HTR-8/SVneo (cell line): ENCODE data around the gene PON3.

ENCODE experiments used
- DNase-seq: peaks from one replicate; pipeline ENCODE4 v3.0.0; 2011; ENCODE audit warnings: low spot score, mixed read lengths; ENCODE audit not compliant: insufficient read length
- FAIRE-seq: peaks from 2 replicates; lab custom pipeline; 2011; peaks lifted over from hg19 to GRCh38; lab: Jason Lieb, UNC

PON3 gene

GRCh38 chr7:95365151-95365550 lies 31.0 kb downstream of the PON3 start:
- FAIRE-seq (no peak), DNase-seq (no peak)

GRCh38 chr7:95357623-95358022 lies 38.6 kb downstream of the PON3 start:
- no peak for FAIRE-seq

GRCh38 chr7:95342642-95343307 lies 53.4 kb downstream of the PON3 start:
- no peak for DNase-seq
- FAIRE-seq, result no peak

More at GRCh38 chr7:95357623-95358022, 38.6 kb downstream of the PON3 start:
- DNase-seq, result no peak

- FAIRE-seq (no peak), DNase-seq (no peak)
Observed at GRCh38 chr7:95342029-95342428, 54.1 kb downstream of the PON3 start.

GRCh38 chr7:95340491-95340890 lies 55.7 kb downstream of the PON3 start:
- no peak for FAIRE-seq

GRCh38 chr7:95338832-95339231 lies 57.3 kb downstream of the PON3 start:
- no peak for FAIRE-seq
- no peak for DNase-seq

More at GRCh38 chr7:95340491-95340890, 55.7 kb downstream of the PON3 start:
- no peak for DNase-seq

- FAIRE-seq, result no peak
- DNase-seq, result peak; percentile 3
Observed at GRCh38 chr7:95335093-95335492, 61.1 kb downstream of the PON3 start.

- DNase-seq (no peak), FAIRE-seq (no peak)
Observed at GRCh38 chr7:95334447-95334846, 61.7 kb downstream of the PON3 start.

GRCh38 chr7:95330961-95331337 lies 65.2 kb downstream of the PON3 start:
- no peak for FAIRE-seq
- no peak for DNase-seq

- no peak for DNase-seq
- FAIRE-seq, result no peak
Observed at GRCh38 chr7:95330204-95330960, 65.8 kb downstream of the PON3 start.

- no peak for DNase-seq
- no peak for FAIRE-seq
Observed at GRCh38 chr7:95327356-95327755, 68.8 kb downstream of the PON3 start.

GRCh38 chr7:95324431-95324830 lies 71.7 kb downstream of the PON3 start, which contains the start of gene PON1:
PON1 (minus strand) TSS chr7:95324532; CDS start chr7:95324475, 57 bp downstream.
- FAIRE-seq (no peak), DNase-seq (no peak)

- FAIRE-seq (no peak), DNase-seq (no peak)
Observed at GRCh38 chr7:95323410-95324129, 72.6 kb downstream of the PON3 start.

- DNase-seq (no peak), FAIRE-seq (no peak)
Observed at GRCh38 chr7:95322854-95323253, 73.3 kb downstream of the PON3 start.

GRCh38 chr7:95322396-95322795 lies 73.8 kb downstream of the PON3 start:
- FAIRE-seq (no peak), DNase-seq (no peak)

- FAIRE-seq (no peak), DNase-seq (no peak)
Observed at GRCh38 chr7:95321720-95322119, 74.5 kb downstream of the PON3 start.

GRCh38 chr7:95320651-95321050 lies 75.5 kb downstream of the PON3 start:
- FAIRE-seq (no peak), DNase-seq (no peak)

GRCh38 chr7:95319570-95319969 lies 76.6 kb downstream of the PON3 start:
- FAIRE-seq, result no peak

GRCh38 chr7:95318501-95319100 lies 77.6 kb downstream of the PON3 start:
- no peak for DNase-seq

More at GRCh38 chr7:95319570-95319969, 76.6 kb downstream of the PON3 start:
- no peak for DNase-seq

GRCh38 chr7:95317966-95318365 lies 78.2 kb downstream of the PON3 start:
- FAIRE-seq (no peak), DNase-seq (no peak)

More at GRCh38 chr7:95318501-95319100, 77.6 kb downstream of the PON3 start:
- FAIRE-seq, result no peak
